GM21825 (cell line): ENCODE data around the gene HMCN2.

Experiments
- ATAC-seq: cut with Tn5 transposase; IDR thresholded peaks from one replicate; pipeline ENCODE4 v1.9.1; 2021; ENCODE audit warnings: mild to moderate bottlenecking, moderate library complexity; ENCODE audit not compliant: unreplicated experiment

The HMCN2 gene

GRCh38 chr9:130478736-130479575, 213.4 kb downstream of the HMCN2 start:
- ATAC-seq: no peak

GRCh38 chr9:130479587-130479986, 214.0 kb downstream of the HMCN2 start:
- ATAC-seq: no peak

- ATAC-seq: no peak
These were observed 215.1 kb downstream of the HMCN2 start for GRCh38 chr9:130480673-130481072.

GRCh38 chr9:130482463-130482862, 216.9 kb downstream of the HMCN2 start:
- no peak for ATAC-seq

- ATAC-seq: no peak
These were observed 217.9 kb downstream of the HMCN2 start for GRCh38 chr9:130483371-130483971.
